Ovary (tissue), 3 donors: ENCODE results near the gene PPP1R2.

ENCODE experiments used
- CTCF ChIP-seq, 3 donors: fragments of 450-650 bp in 2 of 3; fragments of 200-600 bp in 1 of 3; IDR thresholded peaks; one replicate each; pipeline versions ENCODE4 v1.5.1 to v1.8.0; 2016 to 2022; ENCODE audit warnings: antibody characterized with exemption in 3 of 3, mild to moderate bottlenecking in 1 of 3
- POLR2A ChIP-seq: fragments of 450-650 bp; IDR thresholded peaks from one replicate; pipeline ENCODE4 v1.6.1; 2017; ENCODE audit warnings: antibody characterized with exemption, mild to moderate bottlenecking, moderate library complexity
- donor health status: DM: no; HTN: no; CAD: no.

DNA sequence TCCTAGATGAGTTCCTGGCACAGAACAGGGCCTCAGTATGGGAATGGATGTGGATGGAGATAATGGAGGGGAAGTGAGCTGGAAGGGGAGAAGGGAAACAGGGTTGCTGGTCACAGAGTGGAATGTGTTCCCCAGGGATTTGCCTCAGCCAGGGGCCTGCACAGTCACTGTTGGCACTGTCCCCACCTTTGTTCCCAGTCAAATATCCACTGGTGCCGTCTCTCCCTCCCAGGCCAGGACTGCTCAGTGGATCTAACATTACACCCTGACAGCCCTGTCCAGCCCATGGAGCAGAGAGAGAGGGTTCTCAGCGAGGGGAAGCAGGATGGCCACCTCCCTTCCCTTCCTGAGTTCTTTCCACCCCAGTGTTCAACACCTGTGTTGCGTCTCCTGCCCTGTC, 1.5 kb upstream of the PPP1R2 start:
- TF ChIP-seq CTCF (IDR thresholded peaks at IDR 0.05) (no peak), POLR2A (no peak)
